GM12874 (cell line): ENCODE measurements around the gene ATP9A.

Experiments
- TF ChIP-seq, protein P1 (sequence below): IDR thresholded peaks from 2 replicates; pipeline ENCODE4 v1.5.1; 2011; ENCODE audit warnings: low read depth, mild to moderate bottlenecking, control low read depth, low read length, moderate library complexity; ENCODE audit not compliant: insufficient read depth

The ATP9A gene

DNA sequence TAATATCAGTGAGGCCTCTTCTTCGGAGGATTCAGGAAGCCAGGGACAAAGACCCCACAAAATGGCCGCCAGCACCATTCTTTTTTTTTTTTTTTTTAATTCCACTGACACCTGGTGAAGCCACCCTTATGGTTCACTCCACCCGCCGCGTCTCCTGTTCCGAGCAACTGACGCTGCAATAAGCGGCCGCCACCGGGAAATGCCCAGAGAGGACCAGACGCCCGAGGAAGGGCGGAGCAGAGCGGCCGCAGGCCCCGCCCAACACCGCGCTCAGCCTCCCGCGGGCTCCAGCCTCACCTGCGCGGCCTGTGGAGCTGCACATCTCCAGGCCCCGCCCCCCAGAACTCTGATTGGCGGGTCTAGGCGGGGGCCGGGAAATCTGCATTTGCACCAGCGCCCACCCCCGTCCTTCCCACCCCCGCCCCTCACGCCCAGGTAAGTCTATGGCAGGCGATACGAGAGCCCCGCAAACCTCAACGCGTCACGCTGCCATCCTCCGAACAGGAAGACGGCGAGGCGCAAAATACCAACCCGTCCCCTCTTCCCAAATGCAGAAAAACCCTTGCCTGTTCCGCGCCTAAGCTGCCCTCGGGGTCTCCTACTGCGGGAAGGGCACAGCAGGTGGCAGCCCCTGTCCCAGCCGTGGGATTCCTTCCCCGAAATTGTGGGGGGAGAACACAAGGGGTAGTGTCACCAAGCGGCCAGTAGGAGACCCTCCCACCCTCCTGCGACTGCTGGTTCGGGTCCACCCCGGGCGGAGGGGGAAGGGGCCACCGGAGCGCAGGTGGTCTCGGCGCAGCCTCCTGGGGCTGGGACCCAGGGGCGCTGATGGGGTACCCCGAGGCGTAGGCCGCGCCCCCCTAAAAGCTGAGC lies 960 bp downstream of the ATP9A start:
- TF ChIP-seq, protein P1, sequence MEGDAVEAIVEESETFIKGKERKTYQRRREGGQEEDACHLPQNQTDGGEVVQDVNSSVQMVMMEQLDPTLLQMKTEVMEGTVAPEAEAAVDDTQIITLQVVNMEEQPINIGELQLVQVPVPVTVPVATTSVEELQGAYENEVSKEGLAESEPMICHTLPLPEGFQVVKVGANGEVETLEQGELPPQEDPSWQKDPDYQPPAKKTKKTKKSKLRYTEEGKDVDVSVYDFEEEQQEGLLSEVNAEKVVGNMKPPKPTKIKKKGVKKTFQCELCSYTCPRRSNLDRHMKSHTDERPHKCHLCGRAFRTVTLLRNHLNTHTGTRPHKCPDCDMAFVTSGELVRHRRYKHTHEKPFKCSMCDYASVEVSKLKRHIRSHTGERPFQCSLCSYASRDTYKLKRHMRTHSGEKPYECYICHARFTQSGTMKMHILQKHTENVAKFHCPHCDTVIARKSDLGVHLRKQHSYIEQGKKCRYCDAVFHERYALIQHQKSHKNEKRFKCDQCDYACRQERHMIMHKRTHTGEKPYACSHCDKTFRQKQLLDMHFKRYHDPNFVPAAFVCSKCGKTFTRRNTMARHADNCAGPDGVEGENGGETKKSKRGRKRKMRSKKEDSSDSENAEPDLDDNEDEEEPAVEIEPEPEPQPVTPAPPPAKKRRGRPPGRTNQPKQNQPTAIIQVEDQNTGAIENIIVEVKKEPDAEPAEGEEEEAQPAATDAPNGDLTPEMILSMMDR: peak; percentile 36; the same call in 1 of the 2 replicates

DNA sequence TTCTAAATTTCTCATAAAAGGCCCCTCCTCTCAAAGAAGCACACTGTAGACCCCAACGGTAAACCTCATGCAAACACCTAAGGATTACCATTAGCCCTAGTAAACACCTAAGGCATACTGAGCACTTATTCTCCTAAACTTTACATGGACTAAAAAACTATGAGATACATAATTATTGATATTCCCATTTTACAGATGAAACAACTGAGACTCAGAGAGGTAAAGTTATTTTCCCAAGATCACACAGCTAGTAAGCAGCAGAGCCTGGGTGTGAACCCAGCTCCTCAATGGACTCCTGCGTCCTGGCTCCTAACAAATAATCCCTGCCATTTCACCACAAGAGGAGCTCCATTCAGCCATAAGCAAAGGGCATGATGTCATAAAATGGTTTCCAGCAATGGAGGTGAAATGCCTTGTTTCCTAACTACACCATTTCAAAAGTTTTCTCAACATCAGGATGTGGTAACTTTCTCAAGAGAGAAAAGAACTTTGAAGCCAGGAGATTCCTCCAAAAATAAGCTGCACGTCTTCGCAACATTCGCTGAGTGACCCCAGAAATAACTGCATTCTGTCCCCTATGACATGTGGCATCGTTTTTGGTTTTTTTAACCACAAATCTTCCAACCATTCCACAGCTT lies 4.1 kb downstream of the ATP9A start:
- TF ChIP-seq, protein P1: no peak

DNA sequence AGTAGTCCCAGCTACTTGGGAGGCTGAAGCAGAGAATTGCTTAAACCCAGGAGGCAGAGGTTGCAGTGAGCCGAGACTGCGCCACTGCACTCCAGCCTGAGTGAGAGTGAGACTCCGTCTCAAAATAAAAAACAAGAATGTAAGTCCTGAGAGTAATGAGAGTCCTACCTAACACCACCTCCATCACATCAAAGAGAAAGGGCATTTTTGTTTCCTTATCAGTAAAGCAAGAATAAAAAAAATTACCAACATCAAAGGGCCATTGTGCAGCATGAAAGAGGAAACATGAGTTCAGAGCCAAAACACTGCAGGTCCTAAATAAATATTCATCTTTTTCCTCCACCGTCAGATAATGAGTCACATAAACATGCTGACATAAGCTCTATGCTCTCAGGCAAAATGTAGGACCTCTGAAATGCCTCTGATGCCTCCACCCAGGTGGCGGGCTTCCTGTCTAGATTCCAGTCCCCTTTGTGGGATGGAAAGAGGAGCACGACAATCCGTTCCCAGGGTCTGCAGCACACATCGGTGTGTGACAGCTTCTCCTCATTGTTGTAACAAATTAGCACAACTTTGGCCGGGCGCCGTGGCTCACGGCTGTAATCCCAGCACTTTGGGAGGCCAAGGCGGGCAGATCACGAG lies 7.2 kb downstream of the ATP9A start:
- TF ChIP-seq, protein P1: no peak

DNA sequence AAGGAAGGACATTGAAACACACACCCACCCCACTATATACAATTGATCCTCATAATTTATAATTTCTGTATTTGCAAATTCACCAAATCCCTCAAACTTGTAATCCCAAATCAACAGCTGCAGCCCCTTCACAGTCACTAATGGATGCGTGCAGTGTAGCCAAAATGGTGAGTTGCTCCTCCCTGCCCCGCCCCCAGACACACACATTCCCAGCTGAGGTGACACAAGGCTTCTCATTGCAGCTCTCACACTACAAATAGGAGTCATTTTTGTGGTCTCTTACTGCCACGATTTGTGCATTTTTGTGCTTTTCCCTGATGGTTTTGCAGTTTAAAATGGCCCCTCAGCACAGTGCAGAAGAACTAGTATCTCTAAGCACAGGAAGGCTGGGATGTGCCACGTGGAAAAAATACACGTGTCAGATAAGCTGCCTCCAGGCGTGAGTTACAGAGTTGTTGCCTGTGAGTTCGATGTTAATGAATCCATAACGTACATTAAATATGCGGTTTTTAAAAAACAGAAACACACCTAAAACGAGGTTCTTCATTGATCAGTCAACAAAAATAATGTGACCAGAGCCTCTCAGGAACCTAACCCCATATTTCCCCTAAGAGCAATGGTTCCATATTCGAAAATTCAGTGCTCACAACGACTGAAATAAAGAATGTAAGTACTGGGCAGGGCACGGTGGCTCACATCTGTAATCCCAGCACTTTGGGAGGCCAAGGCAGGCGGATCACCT lies 8.2 kb downstream of the ATP9A start:
- TF ChIP-seq, protein P1: no peak

DNA sequence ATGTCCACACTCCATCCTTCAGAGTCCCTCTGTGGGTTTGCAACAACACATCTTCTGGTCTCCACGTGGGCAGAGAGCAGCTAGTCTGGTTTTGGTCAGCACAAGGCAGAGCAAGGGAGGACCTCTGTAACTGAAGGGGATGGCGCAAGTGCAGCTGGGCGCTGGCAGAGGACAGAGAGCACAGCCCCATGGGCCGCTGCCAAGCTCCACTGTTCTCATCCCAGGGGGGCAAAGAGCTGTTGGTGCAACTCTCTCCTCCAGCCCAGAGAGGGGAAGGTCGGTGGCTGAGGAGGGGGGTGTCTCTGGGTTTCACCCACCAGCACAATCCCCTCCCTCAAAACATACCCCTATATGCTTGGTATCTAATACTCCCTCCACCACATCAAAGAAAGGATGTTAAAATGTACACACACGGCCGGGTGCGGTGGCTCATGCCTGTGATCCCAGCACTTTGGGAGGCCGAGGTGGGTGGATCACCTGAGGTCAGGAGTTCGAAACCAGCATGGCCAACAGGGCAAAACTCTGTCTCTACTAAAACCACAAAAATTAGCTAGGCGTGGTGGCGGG lies 9.1 kb downstream of the ATP9A start:
- TF ChIP-seq, protein P1: no peak

DNA sequence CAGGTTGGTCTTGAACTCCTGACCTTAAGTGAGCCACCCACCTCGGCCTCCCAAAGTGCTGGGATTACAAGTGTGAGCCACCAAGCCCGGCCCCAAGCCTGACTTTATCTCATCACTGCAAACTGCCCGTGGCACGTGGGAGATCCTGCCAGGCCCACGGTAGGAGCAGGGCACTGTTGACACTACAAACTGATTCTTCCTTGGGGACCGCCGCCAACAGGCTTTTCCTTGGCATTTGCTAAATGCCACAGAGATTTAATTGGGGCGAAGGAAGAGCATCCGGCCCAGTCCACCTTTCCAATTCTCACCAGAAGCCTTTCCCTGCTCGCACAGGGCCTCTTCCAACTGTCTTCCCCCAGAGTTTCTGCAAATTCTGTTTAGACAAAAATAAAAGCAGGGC lies 11.0 kb downstream of the ATP9A start:
- TF ChIP-seq, protein P1: no peak
